ENCODE measurements around the gene GPR137B.
"Not testable (repeated sequence)": the region's sequence is repeated elsewhere in the genome, so short reads cannot be mapped to it uniquely, and the experiment has no call there.

Gene GPR137B

GRCh38 chr1:236186471-236186870, 44.1 kb downstream of the GPR137B start:
- DNase-seq; H2AK5ac ChIP-seq (ENCODE audit: low read length); H3K4me3 ChIP-seq (ENCODE audit: low read length); H3K4me1 ChIP-seq (ENCODE audit: control insufficient read depth, low read depth, low read length); H3K9ac ChIP-seq (ENCODE audit: low read length); H3K27me3 ChIP-seq (ENCODE audit: insufficient read depth, low read length, poor library complexity); H3K79me1 ChIP-seq (ENCODE audit: low read length); H3K23ac ChIP-seq (ENCODE audit: low read length); H2BK120ac ChIP-seq (ENCODE audit: low read depth, low read length); H2BK5ac ChIP-seq (ENCODE audit: low read length); H4K5ac ChIP-seq (ENCODE audit: low read length); H3K4ac ChIP-seq (ENCODE audit: low read depth, low read length); H3K56ac ChIP-seq (ENCODE audit: low read length); H4K8ac ChIP-seq (ENCODE audit: low read depth, low read length); H3K27ac ChIP-seq (ENCODE audit: low read depth, low read length); H3K79me2 ChIP-seq (ENCODE audit: control insufficient read depth, insufficient read depth, low read length); H3K36me3 ChIP-seq (ENCODE audit: control insufficient read depth, insufficient read depth, low read length); H2BK15ac ChIP-seq (replicated peaks; ENCODE audit: low read depth); H3K4me2 ChIP-seq (ENCODE audit: low read length); H3K18ac ChIP-seq (ENCODE audit: low read length): not testable (repeated sequence)
- no CpG with 5 or more reads among the region's 2 CpGs for WGBS (ENCODE audit: extremely low coverage, insufficient coverage, low lambda C conversion rate)

DNA sequence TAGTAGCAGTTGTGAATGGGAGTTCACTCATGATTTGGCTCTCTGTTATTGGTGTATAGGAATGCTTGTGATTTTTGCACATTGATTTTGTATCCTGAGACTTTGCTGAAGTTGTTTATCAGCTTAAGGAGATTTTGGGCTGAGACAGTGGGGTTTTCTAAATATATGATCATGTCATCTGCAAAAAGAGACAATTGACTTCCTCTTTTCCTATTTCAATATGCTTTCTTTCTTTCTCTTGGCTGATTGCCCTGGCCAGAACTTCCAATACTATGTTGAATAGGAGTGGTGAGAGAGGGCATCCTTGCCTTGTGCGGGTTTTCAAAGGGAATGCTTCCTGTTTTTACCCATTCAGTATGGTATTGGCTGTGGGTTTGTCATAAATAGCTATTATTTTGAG, 45.7 kb downstream of the GPR137B start:
- not testable (repeated sequence) for H3K27ac ChIP-seq (ENCODE audit: low read depth, low read length); H3K9ac ChIP-seq (ENCODE audit: low read length); H3K27me3 ChIP-seq (ENCODE audit: insufficient read depth, low read length, poor library complexity); H2BK5ac ChIP-seq (ENCODE audit: low read length); H2BK120ac ChIP-seq (ENCODE audit: low read depth, low read length); H3K56ac ChIP-seq (ENCODE audit: low read length); H2AK5ac ChIP-seq (ENCODE audit: low read length); H4K5ac ChIP-seq (ENCODE audit: low read length); H3K79me2 ChIP-seq (ENCODE audit: control insufficient read depth, insufficient read depth, low read length); H3K4ac ChIP-seq (ENCODE audit: low read depth, low read length); H3K4me3 ChIP-seq (ENCODE audit: low read length); H3K4me2 ChIP-seq (ENCODE audit: low read length); H2BK15ac ChIP-seq (replicated peaks; ENCODE audit: low read depth); H3K18ac ChIP-seq (ENCODE audit: low read length); H3K79me1 ChIP-seq (ENCODE audit: low read length); DNase-seq; H3K4me1 ChIP-seq (ENCODE audit: control insufficient read depth, low read depth, low read length); H3K36me3 ChIP-seq (ENCODE audit: control insufficient read depth, insufficient read depth, low read length); H3K23ac ChIP-seq (ENCODE audit: low read length); H4K8ac ChIP-seq (ENCODE audit: low read depth, low read length)
- no CpG with 5 or more reads among the region's 1 CpG for WGBS (ENCODE audit: extremely low coverage, insufficient coverage, low lambda C conversion rate)

DNA sequence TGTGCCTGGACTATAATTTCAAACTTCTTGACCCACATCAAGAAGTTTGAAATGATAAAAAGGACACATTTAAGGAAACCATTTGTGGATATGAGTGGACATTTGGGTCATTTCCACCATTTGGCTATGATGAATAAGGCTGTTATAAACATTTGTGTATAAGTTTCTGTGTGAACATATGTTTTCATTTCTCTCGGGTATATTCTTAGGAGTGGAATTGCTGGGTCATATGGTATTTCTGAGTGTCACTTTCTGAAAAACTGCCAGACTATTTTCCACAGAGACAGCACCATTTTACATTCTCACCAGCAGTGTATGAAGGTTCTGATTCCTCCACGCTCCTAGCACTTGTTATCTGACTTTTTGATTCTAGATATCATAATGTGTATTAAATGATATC, 50.8 kb downstream of the GPR137B start:
- no CpG with 5 or more reads among the region's 2 CpGs for WGBS (ENCODE audit: extremely low coverage, insufficient coverage, low lambda C conversion rate)
- H4K8ac ChIP-seq (ENCODE audit: low read depth, low read length): no peak overlapping the region
- H3K27me3 ChIP-seq (ENCODE audit: insufficient read depth, low read length, poor library complexity): no peaks in the 10 kb centered on the region

DNA sequence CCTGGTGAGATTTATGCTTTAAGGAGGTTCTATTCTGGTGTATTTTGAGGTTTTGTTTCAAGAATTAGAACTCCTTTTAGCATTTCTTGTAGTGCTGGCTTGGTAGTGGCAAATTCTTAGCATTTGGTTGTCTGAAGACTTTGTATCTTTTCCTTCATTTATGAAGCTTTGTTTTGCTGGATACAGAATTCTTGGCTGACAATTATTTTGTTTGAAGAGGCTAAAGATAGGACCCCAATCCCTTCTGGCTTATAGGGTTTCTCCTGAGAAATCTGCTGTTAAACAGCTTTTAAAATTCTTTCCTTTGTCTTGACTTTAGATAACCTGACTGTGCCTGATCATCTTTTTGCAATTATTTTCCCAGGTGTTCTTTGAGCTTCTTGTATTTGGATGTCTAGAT, 58.6 kb downstream of the GPR137B start:
- no peaks in the 10 kb centered on the region for H3K79me1 ChIP-seq (ENCODE audit: low read length)
- no peaks in the 10 kb centered on the region for H3K79me2 ChIP-seq (ENCODE audit: control insufficient read depth, insufficient read depth, low read length)
- no peak overlapping the region for H3K4me3 ChIP-seq (ENCODE audit: low read length)
- H4K8ac ChIP-seq (ENCODE audit: low read depth, low read length): no peak overlapping the region
- no peaks in the 10 kb centered on the region for H3K36me3 ChIP-seq (ENCODE audit: control insufficient read depth, insufficient read depth, low read length)
- no peak overlapping the region for H3K18ac ChIP-seq (ENCODE audit: low read length)
- no peak overlapping the region for H2BK5ac ChIP-seq (ENCODE audit: low read length)
- DNase-seq: no peak
- H4K5ac ChIP-seq (ENCODE audit: low read length): no peak overlapping the region
- no peak overlapping the region for H3K56ac ChIP-seq (ENCODE audit: low read length)
- H2BK120ac ChIP-seq (ENCODE audit: low read depth, low read length): no peak overlapping the region
- H3K23ac ChIP-seq (ENCODE audit: low read length): no peak overlapping the region
- no peaks in the 10 kb centered on the region for H3K27me3 ChIP-seq (ENCODE audit: insufficient read depth, low read length, poor library complexity)
- H3K4me2 ChIP-seq (ENCODE audit: low read length): no peak overlapping the region
- H2AK5ac ChIP-seq (ENCODE audit: low read length): no peak overlapping the region
- no peaks in the 10 kb centered on the region for H3K4me1 ChIP-seq (ENCODE audit: control insufficient read depth, low read depth, low read length)
- H2BK15ac ChIP-seq (replicated peaks; ENCODE audit: low read depth): no peak overlapping the region
- H3K9ac ChIP-seq (ENCODE audit: low read length): no peak overlapping the region
- no peak overlapping the region for H3K27ac ChIP-seq (ENCODE audit: low read depth, low read length)
- no peak overlapping the region for H3K4ac ChIP-seq (ENCODE audit: low read depth, low read length)

More for the DNA sequence above, 50.8 kb downstream of the GPR137B start:
- DNase-seq: no peak
- no peak overlapping the region for H2BK15ac ChIP-seq (replicated peaks; ENCODE audit: low read depth)
- no peak overlapping the region for H3K18ac ChIP-seq (ENCODE audit: low read length)
- no peak overlapping the region for H3K4me3 ChIP-seq (ENCODE audit: low read length)
- H4K5ac ChIP-seq (ENCODE audit: low read length): no peak overlapping the region
- no peak overlapping the region for H2BK5ac ChIP-seq (ENCODE audit: low read length)
- H3K23ac ChIP-seq (ENCODE audit: low read length): no peak overlapping the region
- H3K56ac ChIP-seq (ENCODE audit: low read length): no peak overlapping the region
- no peaks in the 10 kb centered on the region for H3K36me3 ChIP-seq (ENCODE audit: control insufficient read depth, insufficient read depth, low read length)
- H2AK5ac ChIP-seq (ENCODE audit: low read length): no peak overlapping the region
- H3K79me1 ChIP-seq (ENCODE audit: low read length): no peaks in the 10 kb centered on the region
- no peak overlapping the region for H3K9ac ChIP-seq (ENCODE audit: low read length)
- H2BK120ac ChIP-seq (ENCODE audit: low read depth, low read length): no peak overlapping the region
- H3K4ac ChIP-seq (ENCODE audit: low read depth, low read length): no peak overlapping the region
- H3K79me2 ChIP-seq (ENCODE audit: control insufficient read depth, insufficient read depth, low read length): no peaks in the 10 kb centered on the region
- H3K4me2 ChIP-seq (ENCODE audit: low read length): no peak overlapping the region
- H3K4me1 ChIP-seq (ENCODE audit: control insufficient read depth, low read depth, low read length): no peaks in the 10 kb centered on the region
- H3K27ac ChIP-seq (ENCODE audit: low read depth, low read length): no peak overlapping the region

GRCh38 chr1:236201786-236202185, 59.4 kb downstream of the GPR137B start:
- no peak overlapping the region for H2BK5ac ChIP-seq (ENCODE audit: low read length)
- no peak overlapping the region for H2BK120ac ChIP-seq (ENCODE audit: low read depth, low read length)
- H3K4me1 ChIP-seq (ENCODE audit: control insufficient read depth, low read depth, low read length): peaks cover 2% of the 10 kb centered on the region
- H4K8ac ChIP-seq (ENCODE audit: low read depth, low read length): no peak overlapping the region
- DNase-seq: no peak
- no peak overlapping the region for H3K4me2 ChIP-seq (ENCODE audit: low read length)
- no peaks in the 10 kb centered on the region for H3K27me3 ChIP-seq (ENCODE audit: insufficient read depth, low read length, poor library complexity)
- no peak overlapping the region for H4K5ac ChIP-seq (ENCODE audit: low read length)
- no peak overlapping the region for H3K27ac ChIP-seq (ENCODE audit: low read depth, low read length)
- no CpG with 5 or more reads among the region's 1 CpG for WGBS (ENCODE audit: extremely low coverage, insufficient coverage, low lambda C conversion rate)
- H3K79me1 ChIP-seq (ENCODE audit: low read length): no peaks in the 10 kb centered on the region
- no peaks in the 10 kb centered on the region for H3K79me2 ChIP-seq (ENCODE audit: control insufficient read depth, insufficient read depth, low read length)
- no peak overlapping the region for H3K23ac ChIP-seq (ENCODE audit: low read length)
- no peaks in the 10 kb centered on the region for H3K36me3 ChIP-seq (ENCODE audit: control insufficient read depth, insufficient read depth, low read length)
- H3K56ac ChIP-seq (ENCODE audit: low read length): no peak overlapping the region
- no peak overlapping the region for H3K4ac ChIP-seq (ENCODE audit: low read depth, low read length)
- H3K9ac ChIP-seq (ENCODE audit: low read length): no peak overlapping the region
- H2BK15ac ChIP-seq (replicated peaks; ENCODE audit: low read depth): no peak overlapping the region
- no peak overlapping the region for H3K18ac ChIP-seq (ENCODE audit: low read length)
- no peak overlapping the region for H2AK5ac ChIP-seq (ENCODE audit: low read length)
- no peak overlapping the region for H3K4me3 ChIP-seq (ENCODE audit: low read length)

GRCh38 chr1:236204039-236204438, 61.7 kb downstream of the GPR137B start:
- Histone ChIP-seq H2BK15ac (replicated peaks; ENCODE audit: low read depth) (no peak overlapping the region), H3K27me3 (ENCODE audit: insufficient read depth, low read length, poor library complexity) (no peaks in the 10 kb centered on the region), H3K4me1 (ENCODE audit: control insufficient read depth, low read depth, low read length) (peaks cover 2% of the 10 kb centered on the region), H3K79me2 (ENCODE audit: control insufficient read depth, insufficient read depth, low read length) (no peaks in the 10 kb centered on the region), H3K9ac (ENCODE audit: low read length) (no peak overlapping the region), H3K18ac (ENCODE audit: low read length) (no peak overlapping the region), H3K27ac (ENCODE audit: low read depth, low read length) (no peak overlapping the region), H2BK120ac (ENCODE audit: low read depth, low read length) (no peak overlapping the region), H3K23ac (ENCODE audit: low read length) (no peak overlapping the region), H3K4ac (ENCODE audit: low read depth, low read length) (no peak overlapping the region), H3K4me3 (ENCODE audit: low read length) (no peak overlapping the region), H3K56ac (ENCODE audit: low read length) (no peak overlapping the region), H3K79me1 (ENCODE audit: low read length) (no peaks in the 10 kb centered on the region), H3K36me3 (ENCODE audit: control insufficient read depth, insufficient read depth, low read length) (no peaks in the 10 kb centered on the region), H2AK5ac (ENCODE audit: low read length) (no peak overlapping the region), H4K8ac (ENCODE audit: low read depth, low read length) (no peak overlapping the region), H3K4me2 (ENCODE audit: low read length) (no peak overlapping the region), H4K5ac (ENCODE audit: low read length) (no peak overlapping the region), H2BK5ac (ENCODE audit: low read length) (no peak overlapping the region)
- no peak for DNase-seq
- no CpG with 5 or more reads among the region's 1 CpG for WGBS (ENCODE audit: extremely low coverage, insufficient coverage, low lambda C conversion rate)

Data from mesendoderm (in vitro differentiated cells).